Non-pigmented ciliary epithelial cell (primary cell): ENCODE measurements around the gene MOGAT2.

Experiments
- DNase-seq: peaks from one replicate; pipeline ENCODE4 v3.0.0-alpha.2; 2010; ENCODE audit warnings: low read depth

Gene MOGAT2

GRCh38 chr11:75781296-75781695, 63.7 kb downstream of the MOGAT2 start:
- no peak for DNase-seq

- DNase-seq, result no peak
These were observed 64.2 kb downstream of the MOGAT2 start for GRCh38 chr11:75781831-75782230.
